ENCODE measurements around the gene BTBD18.
"Not testable (repeated sequence)": the region's sequence is repeated elsewhere in the genome, so short reads cannot be mapped to it uniquely, and the experiment has no call there.

Gene BTBD18

DNA sequence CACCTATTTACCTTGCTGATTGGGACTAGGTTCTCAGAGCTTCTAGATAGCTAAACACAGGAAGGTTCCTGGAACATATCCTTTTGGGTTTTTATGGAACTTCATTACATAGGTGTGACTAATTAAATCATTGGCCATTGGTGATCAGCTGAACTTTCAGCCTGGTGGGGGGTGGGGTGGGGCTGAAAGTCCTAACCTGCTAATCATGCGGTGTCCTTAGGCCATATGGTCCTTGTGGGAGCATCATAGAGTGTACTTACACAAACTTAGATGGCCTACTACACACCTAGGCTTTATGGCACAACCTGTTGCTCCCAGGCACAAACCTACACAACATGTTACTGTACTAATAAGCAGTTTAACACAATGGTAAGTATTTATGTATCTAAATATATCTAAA, 19.0 kb downstream of the BTBD18 start:
- Histone ChIP-seq H3K79me2 (peaks cover 23% of the 10 kb centered on the region), H2AFZ (no peak overlapping the region), H3K4me1 (no peaks in the 10 kb centered on the region), H3K9me3 (ENCODE audit: control insufficient read depth, low read length) (no peaks in the 10 kb centered on the region), H3K9ac (no peak overlapping the region), H3K4me3 (ENCODE audit: low read depth, low read length) (no peak overlapping the region), H3K4me2 (ENCODE audit: low read length) (no peak overlapping the region), H3K27me3 (ENCODE audit: control insufficient read depth, insufficient read depth, low read length) (no peaks in the 10 kb centered on the region), H3K36me3 (ENCODE audit: control insufficient read depth, insufficient read depth, low read length) (no peaks in the 10 kb centered on the region), H3K27ac (no peak overlapping the region)
- TF ChIP-seq, protein P1, sequence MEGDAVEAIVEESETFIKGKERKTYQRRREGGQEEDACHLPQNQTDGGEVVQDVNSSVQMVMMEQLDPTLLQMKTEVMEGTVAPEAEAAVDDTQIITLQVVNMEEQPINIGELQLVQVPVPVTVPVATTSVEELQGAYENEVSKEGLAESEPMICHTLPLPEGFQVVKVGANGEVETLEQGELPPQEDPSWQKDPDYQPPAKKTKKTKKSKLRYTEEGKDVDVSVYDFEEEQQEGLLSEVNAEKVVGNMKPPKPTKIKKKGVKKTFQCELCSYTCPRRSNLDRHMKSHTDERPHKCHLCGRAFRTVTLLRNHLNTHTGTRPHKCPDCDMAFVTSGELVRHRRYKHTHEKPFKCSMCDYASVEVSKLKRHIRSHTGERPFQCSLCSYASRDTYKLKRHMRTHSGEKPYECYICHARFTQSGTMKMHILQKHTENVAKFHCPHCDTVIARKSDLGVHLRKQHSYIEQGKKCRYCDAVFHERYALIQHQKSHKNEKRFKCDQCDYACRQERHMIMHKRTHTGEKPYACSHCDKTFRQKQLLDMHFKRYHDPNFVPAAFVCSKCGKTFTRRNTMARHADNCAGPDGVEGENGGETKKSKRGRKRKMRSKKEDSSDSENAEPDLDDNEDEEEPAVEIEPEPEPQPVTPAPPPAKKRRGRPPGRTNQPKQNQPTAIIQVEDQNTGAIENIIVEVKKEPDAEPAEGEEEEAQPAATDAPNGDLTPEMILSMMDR (IDR thresholded peaks at IDR 0.05), result no peak

DNA sequence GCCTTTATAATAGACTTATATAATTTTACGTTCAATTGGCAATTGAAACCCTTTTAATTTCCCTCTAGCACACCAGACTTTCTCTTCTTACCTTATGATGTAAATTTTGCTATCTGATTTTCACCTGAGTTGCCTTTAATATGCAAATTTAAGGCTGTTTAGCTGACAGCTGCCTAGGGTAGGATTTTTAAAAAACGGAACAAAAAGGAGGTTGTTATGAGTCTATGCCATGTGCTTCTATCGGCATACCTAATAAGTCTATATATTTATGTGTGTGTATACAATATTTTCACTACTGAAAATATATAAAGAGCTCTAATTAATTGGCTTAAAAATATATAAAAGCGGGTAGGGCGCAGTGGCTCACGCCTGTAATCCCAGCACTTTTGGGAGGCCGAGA, 22.1 kb downstream of the BTBD18 start:
- H2AFZ ChIP-seq, result no peak overlapping the region
- no peak overlapping the region for H3K9ac ChIP-seq
- H3K9me3 ChIP-seq (ENCODE audit: control insufficient read depth, low read length), result no peaks in the 10 kb centered on the region
- no peak overlapping the region for H3K4me3 ChIP-seq (ENCODE audit: low read depth, low read length)
- no peaks in the 10 kb centered on the region for H3K36me3 ChIP-seq (ENCODE audit: control insufficient read depth, insufficient read depth, low read length)
- H3K27me3 ChIP-seq (ENCODE audit: control insufficient read depth, insufficient read depth, low read length), result no peaks in the 10 kb centered on the region
- H3K79me2 ChIP-seq, result peaks cover 23% of the 10 kb centered on the region
- H3K27ac ChIP-seq, result no peak overlapping the region
- TF ChIP-seq, protein P1 (IDR thresholded peaks at IDR 0.05), result no peak
- H3K4me2 ChIP-seq (ENCODE audit: low read length), result no peak overlapping the region
- no peaks in the 10 kb centered on the region for H3K4me1 ChIP-seq

DNA sequence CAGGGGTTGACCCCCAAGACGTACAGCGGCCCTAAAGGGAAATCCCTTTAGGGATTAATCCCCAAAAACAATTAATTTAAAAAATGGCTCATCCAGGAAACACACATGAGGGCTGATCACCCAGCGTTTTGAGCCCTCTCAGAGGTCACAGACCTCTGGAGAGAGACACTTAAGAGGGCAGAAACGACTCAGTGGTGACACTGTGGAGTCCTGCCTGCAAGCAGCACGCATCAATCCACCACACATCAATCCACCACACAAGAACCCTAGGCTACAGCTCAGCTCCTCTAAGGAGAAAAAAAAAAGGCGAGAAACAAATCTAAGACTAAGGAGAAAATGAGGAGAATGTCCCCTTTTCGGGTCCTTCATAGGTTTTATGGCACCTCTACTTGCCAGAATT, 22.8 kb downstream of the BTBD18 start:
- Histone ChIP-seq H3K4me2 (ENCODE audit: low read length) (no peak overlapping the region), H3K9ac (no peak overlapping the region), H2AFZ (no peak overlapping the region), H3K27ac (no peak overlapping the region), H3K4me1 (no peaks in the 10 kb centered on the region), H3K36me3 (ENCODE audit: control insufficient read depth, insufficient read depth, low read length) (no peaks in the 10 kb centered on the region), H3K79me2 (peaks cover 22% of the 10 kb centered on the region), H3K4me3 (ENCODE audit: low read depth, low read length) (no peak overlapping the region), H3K9me3 (ENCODE audit: control insufficient read depth, low read length) (no peaks in the 10 kb centered on the region), H3K27me3 (ENCODE audit: control insufficient read depth, insufficient read depth, low read length) (no peaks in the 10 kb centered on the region)
- TF ChIP-seq, protein P1 (IDR thresholded peaks at IDR 0.05), result no peak

DNA sequence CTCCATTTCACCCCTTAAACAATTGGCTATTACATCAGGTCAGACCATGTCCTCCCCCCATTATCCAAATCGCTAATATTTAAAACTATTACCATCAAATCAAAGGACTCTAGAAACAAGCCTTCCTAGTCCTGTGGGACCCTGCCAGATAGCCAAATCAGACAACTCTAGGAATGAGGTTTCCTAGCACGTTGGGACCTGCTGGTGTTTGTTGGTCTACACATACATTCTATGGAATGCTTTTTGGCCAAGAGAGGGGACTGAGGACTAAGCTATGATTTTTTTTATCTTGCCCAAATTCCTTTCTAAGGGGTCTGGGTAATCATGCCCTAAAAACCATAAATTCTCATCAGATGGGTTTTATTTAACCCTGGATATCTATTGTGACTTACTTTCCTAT, 24.4 kb downstream of the BTBD18 start:
- TF ChIP-seq, protein P1 (IDR thresholded peaks at IDR 0.05), result no peak
- H3K4me3 ChIP-seq (ENCODE audit: low read depth, low read length), result no peak overlapping the region
- H2AFZ ChIP-seq, result no peak overlapping the region
- no peak overlapping the region for H3K9ac ChIP-seq
- H3K27ac ChIP-seq, result no peak overlapping the region
- H3K36me3 ChIP-seq (ENCODE audit: control insufficient read depth, insufficient read depth, low read length), result no peaks in the 10 kb centered on the region
- H3K9me3 ChIP-seq (ENCODE audit: control insufficient read depth, low read length), result no peaks in the 10 kb centered on the region
- peaks cover 11% of the 10 kb centered on the region for H3K79me2 ChIP-seq
- no peaks in the 10 kb centered on the region for H3K4me1 ChIP-seq
- H3K4me2 ChIP-seq (ENCODE audit: low read length), result no peak overlapping the region
- H3K27me3 ChIP-seq (ENCODE audit: control insufficient read depth, insufficient read depth, low read length), result no peaks in the 10 kb centered on the region

DNA sequence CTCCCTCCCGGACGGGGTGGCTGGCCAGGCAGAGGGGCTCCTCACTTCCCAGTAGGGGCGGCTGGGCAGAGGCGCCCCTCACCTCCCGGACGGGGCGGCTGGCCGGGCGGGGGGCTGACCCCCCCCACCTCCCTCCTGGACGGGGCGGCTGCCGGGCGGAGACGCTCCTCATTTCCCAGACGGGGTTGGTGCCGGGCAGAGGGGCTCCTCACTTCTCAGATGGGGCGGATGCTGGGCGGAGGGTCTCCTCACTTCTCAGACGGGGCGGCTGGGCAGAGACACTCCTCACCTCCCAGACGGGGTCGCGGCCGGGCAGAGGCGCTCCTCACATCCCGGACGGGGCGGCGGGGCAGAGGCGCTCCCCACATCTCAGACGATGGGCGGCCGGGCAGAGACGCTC, 34.9 kb downstream of the BTBD18 start:
- H3K27me3 ChIP-seq (ENCODE audit: control insufficient read depth, insufficient read depth, low read length); H3K4me2 ChIP-seq (ENCODE audit: low read length); H3K36me3 ChIP-seq (ENCODE audit: control insufficient read depth, insufficient read depth, low read length); H3K9ac ChIP-seq; H3K9me3 ChIP-seq (ENCODE audit: control insufficient read depth, low read length); H2AFZ ChIP-seq; H3K27ac ChIP-seq; H3K4me3 ChIP-seq (ENCODE audit: low read depth, low read length); H3K4me1 ChIP-seq: not testable (repeated sequence)
- peaks cover 29% of the 10 kb centered on the region for H3K79me2 ChIP-seq

Data from parathyroid adenoma (tissue), 2 donors.